HepG2 (cell line): ENCODE measurements around the gene GPR137. TPM values are rescaled to one million over a fixed set of nuclear protein-coding genes. Genes with fewer than 3 reads are reported as not detected.

Source experiments
- ARID2 ChIP-seq: sonication (generic); formaldehyde crosslinking; IDR thresholded peaks from 2 replicates; pipeline ENCODE4 v1.8.1; 2022; ENCODE audit warnings: mild to moderate bottlenecking, missing genetic modification reagents, borderline replicate concordance
- ASH2L ChIP-seq: fragments of 300-600, 200-600 bp; sonication (generic); IDR thresholded peaks from 2 replicates; pipeline ENCODE4 v1.7.0; 2017; ENCODE audit warnings: low read depth, mild to moderate bottlenecking, moderate library complexity, mixed read lengths, low read length; ENCODE audit not compliant: insufficient read length
- CCAR2 ChIP-seq: fragments of 200-400 bp; formaldehyde crosslinking; optimal IDR thresholded peaks from 2 replicates; pipeline ENCODE3; 2018; ENCODE audit warnings: low read depth, mild to moderate bottlenecking, low read length, moderate library complexity
- GLI4 ChIP-seq: sonication (generic); formaldehyde crosslinking; IDR thresholded peaks from 2 replicates; pipeline ENCODE4 v1.5.1; 2020; ENCODE audit warnings: missing genetic modification reagents, mild to moderate bottlenecking, moderate library complexity, borderline replicate concordance
- IKZF4 ChIP-seq: sonication (generic); formaldehyde crosslinking; IDR thresholded peaks from 2 replicates; pipeline ENCODE4 v1.5.1; 2020; ENCODE audit warnings: borderline replicate concordance, mild to moderate bottlenecking, low read depth, missing genetic modification reagents; ENCODE audit errors: not compliant biosample characterization
- JUNB ChIP-seq: sonication (generic); formaldehyde crosslinking; IDR thresholded peaks from 2 replicates; pipeline ENCODE4 v1.8.0; 2022; ENCODE audit warnings: missing genetic modification reagents, mild to moderate bottlenecking, borderline replicate concordance
- NFAT5 ChIP-seq: sonication (generic); formaldehyde crosslinking; IDR thresholded peaks from 2 replicates; pipeline ENCODE4 v1.4.0; 2020; ENCODE audit warnings: missing genetic modification reagents
- NFATC3 ChIP-seq: sonication (generic); formaldehyde crosslinking; IDR thresholded peaks from 2 replicates; pipeline ENCODE4 v1.5.1; 2020; ENCODE audit warnings: mild to moderate bottlenecking, missing genetic modification reagents
- REL ChIP-seq: sonication (generic); formaldehyde crosslinking; conservative IDR thresholded peaks from 2 replicates; pipeline ENCODE4 v1.8.0; 2022; ENCODE audit warnings: mild to moderate bottlenecking, missing genetic modification reagents, moderate library complexity
- THAP9 ChIP-seq: sonication (generic); formaldehyde crosslinking; IDR thresholded peaks from 2 replicates; pipeline ENCODE4; 2020; ENCODE audit warnings: missing genetic modification reagents, mild to moderate bottlenecking, borderline replicate concordance
- YEATS4 ChIP-seq: sonication (generic); formaldehyde crosslinking; IDR thresholded peaks from 2 replicates; pipeline ENCODE4 v1.4.0; 2020; ENCODE audit warnings: missing genetic modification reagents, borderline replicate concordance
- ZNF292 ChIP-seq: sonication (generic); formaldehyde crosslinking; IDR thresholded peaks from 2 replicates; pipeline ENCODE4 v1.8.1; 2022; ENCODE audit warnings: mild to moderate bottlenecking, low read depth, missing genetic modification reagents, borderline replicate concordance
- ZNF441 ChIP-seq: sonication (generic); formaldehyde crosslinking; IDR thresholded peaks from 2 replicates; pipeline ENCODE4 v1.7.0; 2021; ENCODE audit warnings: missing genetic modification reagents, borderline replicate concordance
- ZNF574 ChIP-seq: sonication (generic); formaldehyde crosslinking; IDR thresholded peaks from 2 replicates; pipeline ENCODE4 v1.4.0; 2020; ENCODE audit warnings: missing genetic modification reagents
- ZNF766 ChIP-seq: sonication (generic); formaldehyde crosslinking; IDR thresholded peaks from 2 replicates; pipeline ENCODE4 v1.5.0; 2020; ENCODE audit warnings: missing genetic modification reagents, borderline replicate concordance
- ZNF83 ChIP-seq: sonication (generic); formaldehyde crosslinking; IDR thresholded peaks from 2 replicates; pipeline ENCODE4 v1.4.0; 2020; ENCODE audit warnings: missing genetic modification reagents, mild to moderate bottlenecking, borderline replicate concordance
- polyA plus RNA-seq, 8 experiments: library from polyadenylated mRNA; depleted of rRNA in 3 of 8; stranded (reverse) in 7 of 8; unstranded in 1 of 8; fragments of >200 nt; fragmentation: Illumina TruSeq in 4 of 8; extraction: Trizol in 4 of 8; gene quantifications; 2 replicates each; pipeline versions ENCODE4 v1.2.1 to v1.2.3, GENCODE V29; 2011 to 2016; ENCODE audit warnings: low read depth in 4 of 8, missing spikeins in 1 of 8, mixed read lengths in 1 of 8; ENCODE audit not compliant: insufficient read depth in 1 of 8
- total RNA-seq, 5 experiments: library from RNA; depleted of rRNA; stranded (reverse); fragments of >200 nt; fragmentation: Illumina TruSeq; extraction: Trizol; gene quantifications; 2 replicates each; pipeline ENCODE4 v1.2.3, GENCODE V29; 2016; ENCODE audit warnings: low read depth in 1 of 5

GPR137 gene
- total and polyA plus RNA-seq, 2 of the 13 experiments (the other 11 are each of a cell fraction or from before 2014, with no cell fraction given): 8.5 to 13.2 TPM

DNA sequence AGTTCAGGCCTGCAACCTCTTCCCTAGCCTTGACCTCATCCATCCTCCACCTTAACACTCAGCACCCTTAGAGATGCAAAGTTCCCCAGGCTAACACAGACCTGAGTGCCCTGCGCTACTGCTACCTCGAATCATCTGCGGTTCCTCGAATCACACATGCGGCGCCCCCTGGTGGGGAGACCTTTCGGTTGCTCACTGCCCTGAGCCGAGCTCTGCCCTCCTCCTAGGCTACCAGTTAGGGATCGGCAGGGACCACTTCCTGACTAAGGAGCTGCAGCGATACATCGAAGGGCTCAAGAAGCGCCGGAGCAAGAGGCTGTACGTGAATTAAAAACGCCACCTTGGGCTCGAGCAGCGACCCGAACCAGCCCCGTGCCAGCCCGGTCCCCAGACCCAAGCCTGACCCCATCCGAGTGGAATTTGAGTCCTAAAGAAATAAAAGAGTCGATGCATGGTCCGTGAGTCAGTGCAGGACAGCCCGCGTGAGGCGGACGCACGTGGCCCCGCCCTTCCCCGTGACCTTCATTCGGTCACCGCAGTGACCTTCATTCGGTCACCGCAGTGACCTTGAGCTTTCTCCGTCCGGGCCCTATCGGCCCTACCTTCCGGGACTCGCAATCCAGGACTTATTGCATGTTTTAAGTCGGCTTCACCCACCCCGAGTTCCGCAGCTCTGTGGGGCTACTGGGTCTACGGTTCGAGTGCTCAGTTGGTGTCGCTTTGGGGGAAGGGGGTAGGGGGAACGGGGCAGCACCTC, 18.8 kb downstream of the GPR137 start (continued):
- TF ChIP-seq THAP9 (CRISPR knock-in tag) (peak; percentile 67; the same call in 1 of the 2 replicates), CCAR2 (peak; percentile 46), NFATC3 (CRISPR knock-in tag) (no peak), REL (CRISPR knock-in tag) (no peak), JUNB (no peak), ZNF441 (CRISPR knock-in tag) (no peak), YEATS4 (CRISPR knock-in tag) (peak; percentile 65; the same call in 1 of the 2 replicates), ARID2 (no peak), IKZF4 (CRISPR knock-in tag) (no peak), ZNF292 (peak; percentile 32; the same call in 1 of the 2 replicates), GLI4 (no peak), ZNF83 (no peak), ZNF766 (peak; percentile 74; the same call in 1 of the 2 replicates), NFAT5 (CRISPR knock-in tag) (peak; percentile 77; the same call in 1 of the 2 replicates), ZNF574 (CRISPR knock-in tag) (peak; percentile 55; the same call in 1 of the 2 replicates), ASH2L (peak; percentile 63)
